Rectal smooth muscle tissue (tissue), 1 donor: ENCODE data around the gene IDH3B.
A peak's percentile ranks its signal among the peaks of the same experiment; 100 is the strongest.

Source experiments
- H3K27ac ChIP-seq: one replicate; pipeline ENCODE4 v1.7.0; 2013; ENCODE audit warnings: low read depth, low read length, inconsistent platforms
- H3K27me3 ChIP-seq: one replicate; pipeline ENCODE4 v1.7.0; 2013; ENCODE audit warnings: low read length; ENCODE audit not compliant: control insufficient read depth, insufficient read depth
- H3K36me3 ChIP-seq: one replicate; pipeline ENCODE4 v1.7.0; 2013; ENCODE audit warnings: low read length; ENCODE audit not compliant: control insufficient read depth, insufficient read depth
- H3K4me1 ChIP-seq: one replicate; pipeline ENCODE4 v1.7.0; 2013; ENCODE audit warnings: low read length; ENCODE audit not compliant: control insufficient read depth, insufficient read depth
- H3K4me3 ChIP-seq: one replicate; pipeline ENCODE4 v1.7.0; 2013; ENCODE audit warnings: low read length
- H3K9ac ChIP-seq: one replicate; pipeline ENCODE4 v1.7.0; 2013; ENCODE audit warnings: low read length

Gene IDH3B

DNA sequence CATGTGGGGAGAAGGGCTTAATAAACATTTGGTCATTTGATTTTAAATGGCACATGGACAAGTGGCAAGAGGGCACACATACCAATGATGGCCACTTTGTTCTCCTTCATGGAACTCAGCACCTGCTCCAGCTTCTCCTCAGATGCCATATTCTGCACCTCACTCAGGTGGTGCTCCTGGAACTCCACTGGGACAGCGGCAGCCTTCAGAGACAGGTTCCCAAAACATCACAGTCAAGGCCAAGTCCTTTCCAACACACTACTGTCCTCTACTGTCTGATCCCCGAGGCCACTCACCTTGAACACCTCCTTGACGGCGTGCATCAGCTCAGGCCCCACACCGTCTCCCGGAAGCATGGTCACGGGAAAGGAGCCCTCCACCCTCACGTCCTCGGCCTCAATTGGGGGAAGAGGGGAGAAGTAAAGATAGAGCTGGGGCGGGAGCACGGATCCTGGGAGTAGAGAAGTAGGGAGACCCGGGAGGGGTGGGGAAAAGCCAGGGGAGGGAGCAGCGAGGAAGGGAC is 591 bp downstream of the IDH3B start:
- peak overlapping the region; percentile 98 for H3K27ac ChIP-seq
- H3K27me3 ChIP-seq, result no peaks in the 10 kb centered on the region

DNA sequence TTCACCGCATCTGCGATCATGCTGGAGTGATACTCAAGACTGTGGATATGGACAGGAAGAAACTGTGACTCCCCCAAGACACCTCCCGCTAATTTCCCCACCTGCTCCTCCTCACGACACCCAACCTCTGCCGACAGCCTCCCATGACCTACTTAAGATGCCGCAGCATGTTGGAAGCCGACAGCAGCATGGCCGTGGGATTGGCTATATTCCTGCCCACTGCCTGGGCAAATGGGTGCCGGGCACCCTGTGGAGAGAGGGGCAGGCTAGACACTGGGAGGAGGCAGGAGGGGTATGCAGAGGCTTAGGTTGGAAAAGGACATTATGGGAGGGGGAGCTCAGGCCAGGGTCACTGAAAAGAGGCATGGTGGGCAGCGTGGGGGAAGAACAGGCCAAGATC is 4.5 kb downstream of the IDH3B start:
- no peaks in the 10 kb centered on the region for H3K27me3 ChIP-seq
- no peak overlapping the region for H3K4me3 ChIP-seq
- no peak overlapping the region for H3K9ac ChIP-seq
- H3K36me3 ChIP-seq, result peaks cover 62% of the 10 kb centered on the region
- no peak overlapping the region for H3K27ac ChIP-seq
- H3K4me1 ChIP-seq, result peaks cover 6% of the 10 kb centered on the region

More for the DNA sequence above, 591 bp downstream of the IDH3B start:
- peak overlapping the region; percentile 89 for H3K9ac ChIP-seq
- H3K36me3 ChIP-seq, result peaks cover 28% of the 10 kb centered on the region
- peak overlapping the region; percentile 97 for H3K4me3 ChIP-seq
- H3K4me1 ChIP-seq, result peaks cover 7% of the 10 kb centered on the region

DNA sequence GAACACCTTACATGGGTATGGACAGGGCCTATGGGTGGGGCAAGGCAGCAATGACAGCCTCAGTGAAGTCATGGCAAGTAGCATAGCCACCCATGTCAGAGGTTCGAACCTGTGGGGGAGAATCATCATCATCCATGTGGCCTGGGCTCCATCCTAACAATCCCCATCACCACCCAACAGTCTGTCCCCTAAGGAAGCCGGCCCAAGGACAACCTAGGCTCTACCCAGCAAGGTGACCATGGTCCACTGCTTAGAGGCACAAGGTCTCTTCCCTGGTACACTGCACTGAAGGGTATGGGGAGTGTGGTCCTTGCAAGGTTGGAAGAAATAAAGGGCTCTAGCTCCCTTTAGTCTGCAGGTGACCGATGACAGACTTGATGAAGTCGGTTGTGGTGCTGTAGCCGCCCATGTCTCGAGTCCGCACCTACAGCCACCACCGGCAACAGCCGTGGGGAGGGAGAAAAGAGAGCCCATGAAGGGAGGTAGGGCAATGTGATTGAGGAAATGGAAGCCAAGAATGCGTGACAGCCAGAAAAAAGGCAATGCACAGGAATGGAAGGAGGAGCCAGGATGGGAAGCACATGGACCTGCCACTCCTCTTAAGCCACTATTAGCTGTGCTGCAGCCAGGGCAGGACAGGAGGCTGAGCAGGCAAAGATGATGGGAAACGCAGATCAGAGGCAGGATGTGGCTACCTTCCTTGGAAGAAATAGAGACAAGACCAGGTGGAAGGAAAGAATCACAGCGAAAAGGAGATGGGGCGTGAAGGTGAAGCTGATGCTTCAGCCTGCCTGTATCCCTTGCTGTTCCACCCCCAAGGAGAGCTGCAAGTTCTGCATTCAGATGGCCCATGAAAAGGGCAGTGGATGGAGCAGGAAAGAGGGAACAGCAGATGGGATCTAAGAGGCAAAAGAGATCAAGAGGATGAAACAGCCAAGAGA is 5.3 kb downstream of the IDH3B start:
- H3K27me3 ChIP-seq, result no peaks in the 10 kb centered on the region
- peaks cover 69% of the 10 kb centered on the region for H3K36me3 ChIP-seq
- no peak overlapping the region for H3K27ac ChIP-seq
- H3K9ac ChIP-seq, result no peak overlapping the region
- H3K4me3 ChIP-seq, result no peak overlapping the region
- H3K4me1 ChIP-seq, result peaks cover 7% of the 10 kb centered on the region

- no peak overlapping the region for H3K9ac ChIP-seq
- peaks cover 72% of the 10 kb centered on the region for H3K36me3 ChIP-seq
- no peak overlapping the region for H3K27ac ChIP-seq
Observed at GRCh38 chr20:2657674-2658073, 6.3 kb downstream of the IDH3B start.

DNA sequence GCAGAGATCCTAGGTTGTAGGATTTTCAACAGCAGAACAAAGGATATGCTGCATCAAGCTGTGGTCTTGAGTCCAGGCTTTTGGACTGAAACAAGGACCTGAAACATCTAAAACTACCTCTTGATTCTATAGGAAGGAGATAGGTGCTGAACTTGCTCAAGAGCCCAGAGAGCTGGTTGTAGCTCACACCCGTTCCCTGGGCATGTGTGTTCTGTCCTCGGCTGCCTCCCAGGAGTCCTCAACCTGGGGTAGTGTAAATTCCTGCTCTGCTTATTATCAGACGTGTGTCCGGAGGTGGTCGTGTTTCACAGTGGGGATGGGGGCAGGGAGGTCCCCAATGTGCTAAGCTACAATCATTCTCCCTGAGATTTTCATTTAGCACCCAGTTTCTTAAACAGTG is 6.8 kb downstream of the IDH3B start:
- no peak overlapping the region for H3K27ac ChIP-seq
- no peak overlapping the region for H3K4me3 ChIP-seq
- peaks cover 8% of the 10 kb centered on the region for H3K4me1 ChIP-seq
- H3K27me3 ChIP-seq, result no peaks in the 10 kb centered on the region
- H3K36me3 ChIP-seq, result peaks cover 72% of the 10 kb centered on the region
- H3K9ac ChIP-seq, result no peak overlapping the region

More at GRCh38 chr20:2657674-2658073, 6.3 kb downstream of the IDH3B start:
- Histone ChIP-seq H3K4me3 (no peak overlapping the region), H3K27me3 (no peaks in the 10 kb centered on the region), H3K4me1 (peaks cover 8% of the 10 kb centered on the region)

- no peak overlapping the region for H3K4me3 ChIP-seq
- H3K36me3 ChIP-seq, result peaks cover 67% of the 10 kb centered on the region
- peaks cover 8% of the 10 kb centered on the region for H3K4me1 ChIP-seq
- H3K9ac ChIP-seq, result no peak overlapping the region
- no peak overlapping the region for H3K27ac ChIP-seq
- no peaks in the 10 kb centered on the region for H3K27me3 ChIP-seq
Observed at GRCh38 chr20:2656471-2657117, 7.4 kb downstream of the IDH3B start.

GRCh38 chr20:2655331-2656116 is 8.5 kb downstream of the IDH3B start:
- H3K36me3 ChIP-seq, result peaks cover 64% of the 10 kb centered on the region
- no peaks in the 10 kb centered on the region for H3K27me3 ChIP-seq
- H3K4me1 ChIP-seq, result peaks cover 12% of the 10 kb centered on the region
- no peak overlapping the region for H3K9ac ChIP-seq
- H3K4me3 ChIP-seq, result no peak overlapping the region
- no peak overlapping the region for H3K27ac ChIP-seq

GRCh38 chr20:2654831-2655230 is 9.2 kb downstream of the IDH3B start:
- H3K27ac ChIP-seq, result no peak overlapping the region

GRCh38 chr20:2654384-2654822 is 9.6 kb downstream of the IDH3B start:
- Histone ChIP-seq H3K4me1 (peaks cover 12% of the 10 kb centered on the region), H3K27me3 (no peaks in the 10 kb centered on the region), H3K27ac (no peak overlapping the region), H3K9ac (no peak overlapping the region), H3K4me3 (peak overlapping the region; percentile 96), H3K36me3 (peaks cover 52% of the 10 kb centered on the region)

More at GRCh38 chr20:2654831-2655230, 9.2 kb downstream of the IDH3B start:
- no peak overlapping the region for H3K4me3 ChIP-seq
- no peaks in the 10 kb centered on the region for H3K27me3 ChIP-seq
- no peak overlapping the region for H3K9ac ChIP-seq
- H3K4me1 ChIP-seq, result peaks cover 12% of the 10 kb centered on the region
- H3K36me3 ChIP-seq, result peaks cover 57% of the 10 kb centered on the region

- peak overlapping the region; percentile 96 for H3K4me3 ChIP-seq
- H3K27me3 ChIP-seq, result no peaks in the 10 kb centered on the region
- peaks cover 12% of the 10 kb centered on the region for H3K4me1 ChIP-seq
- H3K9ac ChIP-seq, result peak overlapping the region; percentile 91
- H3K27ac ChIP-seq, result peak overlapping the region; percentile 78
- peaks cover 47% of the 10 kb centered on the region for H3K36me3 ChIP-seq
Observed at GRCh38 chr20:2653556-2654383, 10.2 kb downstream of the IDH3B start.

DNA sequence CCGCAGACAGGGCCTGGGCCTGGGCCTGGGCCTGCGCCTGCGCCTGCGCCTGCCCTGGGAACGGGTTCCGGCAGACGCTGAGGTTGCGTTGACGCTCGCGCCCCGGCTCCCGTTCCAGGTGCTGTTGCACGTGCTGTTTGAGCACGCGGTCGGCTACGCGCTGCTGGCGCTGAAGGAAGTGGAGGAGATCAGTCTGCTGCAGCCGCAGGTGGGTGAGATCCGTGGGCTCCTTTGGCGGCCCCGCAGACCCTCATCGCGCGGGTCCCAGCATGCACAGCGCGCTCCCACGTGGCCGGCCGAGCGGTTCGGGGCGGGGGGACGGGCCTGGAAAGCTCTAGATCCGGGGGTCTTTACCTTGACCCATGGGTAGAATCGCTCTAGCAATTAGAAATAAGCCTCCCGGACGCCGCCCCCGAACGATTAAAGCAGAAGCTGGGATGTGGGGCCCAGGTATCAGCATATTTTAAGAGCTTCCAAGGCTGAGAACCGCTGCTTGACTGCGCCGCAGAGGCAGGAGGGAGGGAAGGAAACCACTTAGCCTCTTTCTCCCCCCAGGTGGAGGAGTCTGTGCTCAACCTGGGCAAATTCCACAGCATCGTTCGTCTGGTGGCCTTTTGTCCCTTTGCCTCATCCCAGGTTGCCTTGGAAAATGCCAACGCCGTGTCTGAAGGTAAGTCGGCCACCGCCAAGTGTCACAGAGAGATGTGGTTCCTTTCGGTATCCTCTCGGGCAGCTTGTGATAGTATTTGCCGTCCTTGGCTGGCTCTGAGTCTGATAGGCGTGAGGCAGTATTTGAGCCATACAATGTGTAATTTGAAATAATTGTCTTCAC is 11.1 kb downstream of the IDH3B start:
- Histone ChIP-seq H3K4me1 (peaks cover 12% of the 10 kb centered on the region), H3K4me3 (peak overlapping the region; percentile 96), H3K27me3 (no peaks in the 10 kb centered on the region), H3K9ac (peak overlapping the region; percentile 91), H3K36me3 (peaks cover 38% of the 10 kb centered on the region), H3K27ac (peak overlapping the region; percentile 78)
